Hematopoietic multipotent progenitor cell treated with erythropoietin and hydrocortisone succinate and interleukin-3 and kit ligand, for 8 days (in vitro differentiated cells): ENCODE results near the gene GJB1.
"Not testable (repeated sequence)": the region's sequence is repeated elsewhere in the genome, so short reads cannot be mapped to it uniquely, and the experiment has no call there.

Experiments used
- DNase-seq: peaks from one replicate; pipeline ENCODE4 v3.0.0-alpha.2; 2015

GJB1 gene

DNA sequence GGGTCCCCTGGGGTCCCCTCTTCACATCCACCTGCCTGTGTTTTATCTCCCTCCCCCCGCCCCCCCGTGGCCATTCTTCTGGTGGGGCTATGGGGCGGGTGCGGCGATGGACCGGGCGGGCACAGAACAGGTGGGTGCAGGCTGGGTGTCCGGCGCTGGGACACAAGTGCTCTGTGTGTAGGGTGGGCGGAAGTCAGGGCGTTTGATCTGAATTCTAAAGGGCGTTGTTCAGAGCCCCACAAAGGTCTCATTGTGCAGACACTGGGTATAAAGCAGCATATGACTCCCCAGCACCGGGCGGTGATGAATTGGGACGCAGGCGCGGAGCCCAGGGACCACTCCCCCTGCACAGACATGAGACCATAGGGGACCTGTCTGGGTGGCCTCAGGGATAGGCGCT lies at the start of gene GJB1:
GJB1 (plus strand) TSS at position 296 of the 400 bp plus-strand sequence. CDS start 484 bp downstream, outside the sequence.
- DNase-seq: no peak

DNA sequence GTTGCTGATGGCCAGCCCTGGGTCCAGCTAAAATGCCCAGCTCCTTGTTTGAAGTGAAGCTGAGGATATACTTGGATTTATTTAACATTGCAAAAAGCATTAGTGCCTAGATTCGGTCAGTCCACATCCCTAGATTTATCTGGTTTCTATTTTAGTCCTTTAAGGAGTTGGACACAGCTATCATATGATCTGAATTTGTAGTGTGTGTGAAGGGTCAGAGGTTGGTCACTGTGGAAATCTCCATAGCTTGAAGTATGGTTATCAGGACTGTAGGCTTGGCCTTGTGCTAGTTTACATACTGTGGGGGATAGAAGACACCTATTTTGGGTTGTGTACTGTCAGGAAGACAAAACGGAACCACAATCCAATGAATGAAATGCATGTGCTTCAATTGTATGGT lies 49.6 kb upstream of the GJB1 start:
- no peak for DNase-seq

DNA sequence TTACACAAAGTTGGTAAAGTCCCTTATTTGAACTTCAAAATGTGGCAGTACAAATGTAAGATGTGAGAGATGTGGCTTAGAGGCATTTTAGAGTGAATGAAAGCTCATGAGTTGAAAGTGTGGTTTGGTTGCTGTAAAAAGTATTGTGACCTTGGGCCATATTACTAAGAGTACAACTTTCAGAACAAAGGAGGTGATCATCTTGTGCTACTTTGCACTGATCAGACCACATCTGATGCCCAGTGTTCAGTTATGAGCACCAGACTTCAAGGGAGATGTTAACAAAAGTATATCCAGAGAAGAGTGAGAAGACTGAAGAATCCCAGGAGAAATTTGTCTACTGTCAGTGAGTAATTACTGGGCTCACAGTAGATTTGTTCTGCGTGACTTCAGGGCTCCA lies 48.2 kb upstream of the GJB1 start:
- DNase-seq: no peak

- DNase-seq: no peak
Observed at GRCh38 chrX:71175531-71175930, 47.5 kb upstream of the GJB1 start.

DNA sequence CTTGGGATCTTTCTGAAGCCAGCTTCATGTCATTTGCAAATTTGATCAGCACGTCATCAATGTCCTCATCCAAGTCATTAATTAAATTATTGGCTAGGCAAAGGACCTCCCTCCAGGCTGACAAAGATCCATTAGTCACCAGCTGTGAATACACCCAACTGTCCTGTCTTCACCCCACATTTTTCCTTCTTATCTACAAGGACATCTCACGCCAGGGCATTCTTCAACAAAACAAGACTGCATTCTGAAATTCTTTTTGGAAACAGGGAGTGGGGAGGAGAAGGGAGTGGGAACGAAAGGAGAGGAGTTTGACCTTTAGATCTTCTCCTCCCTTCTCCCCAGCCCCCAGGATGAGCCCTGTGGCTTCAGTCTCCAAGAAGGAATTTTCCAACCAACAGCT lies 45.7 kb upstream of the GJB1 start:
- no peak for DNase-seq

DNA sequence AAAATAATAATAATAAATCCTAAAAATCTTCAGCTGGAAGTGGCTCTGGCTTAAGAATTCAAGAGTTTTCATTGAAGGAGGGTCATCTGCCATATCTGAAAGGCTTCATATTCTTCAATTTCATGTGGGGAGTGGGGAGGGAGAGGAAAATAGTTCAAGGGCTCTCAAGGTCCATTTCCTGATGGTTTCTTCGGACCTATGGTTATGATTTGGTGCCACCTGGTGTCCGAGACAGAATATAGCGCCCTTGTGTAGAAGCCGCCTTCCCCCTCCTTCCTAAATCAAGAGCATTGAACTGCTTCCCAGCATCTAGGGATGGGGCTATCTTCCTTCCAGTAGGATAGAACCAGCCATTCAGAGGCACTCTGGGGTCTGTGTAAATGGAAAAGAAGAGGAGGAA lies 44.1 kb upstream of the GJB1 start:
- peak; percentile 75 for DNase-seq

GRCh38 chrX:71180579-71181265 lies 42.3 kb upstream of the GJB1 start:
- DNase-seq: not testable (repeated sequence)

GRCh38 chrX:71181558-71181909 lies 41.5 kb upstream of the GJB1 start:
- DNase-seq: no peak

- DNase-seq: peak; percentile 96
Observed at GRCh38 chrX:71181910-71182799, 40.9 kb upstream of the GJB1 start.

- DNase-seq: no peak
Observed at GRCh38 chrX:71182871-71183270, 40.2 kb upstream of the GJB1 start.

- DNase-seq: no peak
Observed at GRCh38 chrX:71183341-71183740, 39.7 kb upstream of the GJB1 start.

- DNase-seq: no peak
Observed at GRCh38 chrX:71184092-71184491, 38.9 kb upstream of the GJB1 start.

DNA sequence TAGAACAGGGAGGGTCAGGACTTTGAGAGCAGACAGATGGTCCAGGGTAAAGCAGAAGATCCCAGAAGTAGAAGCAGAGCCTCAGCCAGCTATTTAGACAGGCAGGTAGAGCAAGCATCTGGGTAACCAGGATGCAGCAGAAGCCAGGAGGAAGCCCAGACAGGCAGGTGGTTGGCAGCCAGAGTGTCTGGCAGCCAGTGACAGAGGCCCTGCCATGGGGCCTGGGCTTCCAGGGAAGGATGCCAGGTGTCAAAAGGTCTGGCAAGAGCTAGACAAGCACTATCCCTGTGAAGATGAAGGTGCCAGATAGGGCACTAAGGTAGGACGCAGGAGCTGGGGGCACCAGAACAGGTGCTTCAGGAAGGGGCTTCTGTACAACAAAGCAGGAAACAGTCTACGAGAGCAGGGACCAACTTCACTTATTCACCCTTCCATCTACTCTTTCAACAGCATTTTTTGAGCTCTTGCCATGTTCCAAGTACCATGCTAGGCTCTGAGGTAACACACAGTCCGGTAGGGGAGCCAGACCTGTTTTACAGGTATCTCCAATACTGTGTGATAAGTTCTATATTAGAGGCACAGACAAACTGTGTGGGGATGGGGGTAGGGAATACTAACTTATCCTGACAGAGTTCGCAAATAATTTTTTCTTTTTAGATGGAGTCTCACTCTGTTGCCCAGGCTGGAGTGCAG lies 38.1 kb upstream of the GJB1 start:
- DNase-seq: no peak

- no peak for DNase-seq
Observed at GRCh38 chrX:71191248-71191647, 31.8 kb upstream of the GJB1 start.

DNA sequence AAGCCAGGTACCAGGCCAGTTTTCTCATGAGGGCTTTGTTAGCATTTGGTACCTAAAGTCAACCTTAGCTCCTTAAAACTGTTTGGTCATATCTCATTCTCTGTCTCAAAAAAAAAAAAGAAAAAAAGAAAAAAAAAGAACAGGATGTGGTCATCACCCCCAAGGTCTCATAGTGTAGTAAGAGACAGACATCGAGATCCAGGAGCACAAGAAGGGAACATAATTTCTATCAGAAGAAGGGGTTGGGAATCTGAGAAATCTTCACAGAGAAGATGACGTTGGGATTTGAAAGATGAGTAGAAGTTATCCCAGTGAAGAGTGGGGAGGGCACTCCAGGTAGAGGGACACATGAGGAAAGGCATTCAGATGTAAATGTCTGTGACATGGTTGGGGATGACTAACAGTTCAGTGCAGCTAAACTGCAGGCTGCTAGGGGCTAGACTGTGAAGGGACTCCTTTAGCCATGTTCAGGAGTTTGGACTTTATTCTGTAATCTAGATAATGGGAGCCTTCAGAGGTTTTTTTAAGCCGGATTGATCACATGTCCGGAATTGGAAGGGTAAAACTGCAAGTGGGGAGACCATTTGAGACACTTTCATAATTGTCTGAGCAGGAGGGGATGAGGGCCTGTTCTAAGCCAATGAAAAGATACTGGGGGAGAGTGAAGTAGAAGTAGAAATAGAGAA lies 26.9 kb upstream of the GJB1 start:
- no peak for DNase-seq

DNA sequence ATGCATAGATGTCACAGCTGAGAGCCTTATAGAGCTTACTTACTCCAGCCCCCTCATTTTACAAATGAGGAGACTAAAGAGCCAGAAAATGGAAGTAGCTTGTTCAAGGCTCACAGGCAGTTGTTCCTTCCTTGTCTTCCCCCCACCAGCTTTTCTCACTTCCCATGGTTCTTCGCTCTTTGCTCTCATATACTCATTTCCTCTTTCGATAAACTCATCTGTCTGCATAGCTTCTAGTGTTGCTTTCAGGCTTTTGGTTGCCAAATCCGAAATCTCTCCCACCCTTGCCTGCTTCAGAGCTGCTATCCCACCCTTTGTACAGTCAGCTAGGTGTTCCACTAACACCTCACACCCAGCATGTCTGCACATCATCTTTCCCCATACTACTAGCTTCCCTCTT lies 25.0 kb upstream of the GJB1 start:
- DNase-seq: no peak

- no peak for DNase-seq
Observed at GRCh38 chrX:71199252-71200008, 23.6 kb upstream of the GJB1 start.

DNA sequence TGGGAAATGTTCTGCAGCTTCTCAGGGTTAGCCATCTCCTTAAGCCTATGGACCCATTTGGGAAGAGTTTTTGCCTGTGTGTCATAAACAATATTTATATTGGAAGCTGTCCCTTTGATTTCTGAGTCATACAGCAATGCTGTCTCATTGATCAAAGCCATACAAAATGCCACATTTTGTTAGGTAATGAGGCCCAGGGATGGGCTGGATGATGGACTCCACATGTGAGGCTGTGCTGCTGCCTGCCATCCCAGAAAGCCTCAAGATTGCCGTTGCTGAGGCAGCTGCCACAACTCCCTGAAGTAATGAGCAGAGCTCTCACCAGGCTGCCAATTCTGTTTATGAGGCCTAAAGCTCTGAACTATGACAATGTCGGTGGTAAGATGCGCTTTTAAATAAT lies 12.2 kb upstream of the GJB1 start:
- DNase-seq: no peak

GRCh38 chrX:71212536-71212935 lies 10.5 kb upstream of the GJB1 start:
- DNase-seq: no peak

- DNase-seq: no peak
Observed at GRCh38 chrX:71214152-71214551, 8.9 kb upstream of the GJB1 start.

- no peak for DNase-seq
Observed at GRCh38 chrX:71214604-71215337, 8.3 kb upstream of the GJB1 start.
